Body of pancreas (tissue), 4 donors: ENCODE measurements around the gene DYSF.

Experiments
- CTCF ChIP-seq, 7 experiments: fragments of 450-650 bp in 4 of 7; fragments of 200-600 bp in 3 of 7; sonication (generic) in 3 of 7; IDR thresholded peaks; one replicate each; pipeline ENCODE4 v1.5.1; 2016 to 2019; ENCODE audit warnings: antibody characterized with exemption in 7 of 7
- POLR2A ChIP-seq, 3 donors: fragments of 450-650 bp; IDR thresholded peaks; one replicate each; pipeline ENCODE4 v1.6.1; 2016; ENCODE audit warnings: antibody characterized with exemption in 3 of 3, mild to moderate bottlenecking in 2 of 3

- TF ChIP-seq CTCF (IDR thresholded peaks at IDR 0.05) (no peak), POLR2A (IDR thresholded peaks at IDR 0.05) (no peak)
Observed at GRCh38 chr2:71668326-71669057, 215.1 kb downstream of the DYSF start.
